ENCODE measurements around the gene B3GALNT2.

GRCh38 chr1:235491644-235492043 is 12.6 kb downstream of the B3GALNT2 start:
- TF ChIP-seq ZNF157 (tag by site-specific recombination; IDR thresholded peaks at IDR 0.05) (no peak), YY1 (tag by site-specific recombination; IDR thresholded peaks at IDR 0.05) (no peak), CTCF (tag by site-specific recombination; IDR thresholded peaks at IDR 0.05) (no peak)
